Caco-2 (cell line): ENCODE data around the gene KCNK4. TPM values are rescaled to one million over a fixed set of nuclear protein-coding genes. Genes with fewer than 3 reads are reported as not detected.

Experiments
- BruUV-seq: library from RNA; stranded (reverse); fragments of 400-500 nt; replicated peaks from 2 replicates; lab custom pipeline; 2021; lab: Mats Ljungman, UMichigan
- CTCF ChIA-PET: fragments of 300-600 bp; sonication (Branson Sonifier 250); formaldehyde crosslinking; loops from one replicate; lab custom pipeline; 2022; ENCODE audit warnings: antibody characterized with exemption; lab: Charles Lee
- POLR2A ChIA-PET: fragments of 300-600 bp; sonication (Branson Sonifier 250); formaldehyde crosslinking; loops from one replicate; lab custom pipeline; 2022; ENCODE audit warnings: antibody characterized with exemption; lab: Charles Lee
- DNase-seq, 2 experiments: peaks; one replicate each; pipeline versions ENCODE4 v3.0.0 to v3.0.0-alpha.2; 2020 to 2022
- H3K27me3 ChIP-seq: replicated peaks from 2 replicates; pipeline ENCODE4 v1.6.0; 2011; ENCODE audit warnings: low read length; ENCODE audit not compliant: control insufficient read depth, insufficient read depth
- H3K36me3 ChIP-seq: 2 replicates; pipeline ENCODE4 v1.5.1; 2011; ENCODE audit warnings: low read length; ENCODE audit not compliant: control insufficient read depth, insufficient read depth
- H3K4me1 ChIP-seq: fragments of 250-450 bp; sonication (Bioruptor Pico); 2 replicates; pipeline ENCODE4 v1.5.1; 2020; ENCODE audit warnings: mild to moderate bottlenecking
- H3K4me3 ChIP-seq: 2 replicates; pipeline ENCODE4 v1.5.1; 2011; ENCODE audit warnings: low read depth, mild to moderate bottlenecking, control low read depth, low read length
- H3K9me3 ChIP-seq: fragments of 250-450 bp; sonication (Bioruptor Pico); 2 replicates; pipeline ENCODE4 v1.5.1; 2020; ENCODE audit warnings: mild to moderate bottlenecking, moderate library complexity
- H3K27ac Mint-ChIP-seq: one replicate; pipeline ENCODE4 v1.8.0; 2022; ENCODE audit warnings: mixed read lengths; ENCODE audit not compliant: unreplicated experiment
- H3K27me3 Mint-ChIP-seq: one replicate; pipeline ENCODE4 v1.8.0; 2022; ENCODE audit warnings: mixed read lengths; ENCODE audit not compliant: insufficient read depth, unreplicated experiment
- H3K36me3 Mint-ChIP-seq: one replicate; pipeline ENCODE4 v1.8.0; 2022; ENCODE audit warnings: mild to moderate bottlenecking, mixed read lengths; ENCODE audit not compliant: insufficient read depth, unreplicated experiment
- H3K4me1 Mint-ChIP-seq: one replicate; pipeline ENCODE4 v1.8.0; 2022; ENCODE audit warnings: low read depth, mixed read lengths; ENCODE audit not compliant: unreplicated experiment
- H3K4me3 Mint-ChIP-seq: one replicate; pipeline ENCODE4 v1.8.0; 2022; ENCODE audit warnings: mild to moderate bottlenecking, moderate library complexity, mixed read lengths; ENCODE audit not compliant: unreplicated experiment
- H3K9me3 Mint-ChIP-seq: one replicate; pipeline ENCODE4 v1.8.0; 2022; ENCODE audit warnings: mixed read lengths; ENCODE audit not compliant: unreplicated experiment
- intact Hi-C: fragments of 100-400 bp; cut with micrococcal nuclease; formaldehyde crosslinking; loops from one replicate; pipeline ENCODE4 v1.10.0; 2022; ENCODE audit not compliant: unreplicated experiment
- total RNA-seq: library from RNA; stranded (reverse); gene quantifications from 2 replicates; pipeline ENCODE4 v1.2.3, GENCODE V29; 2022
- TF ChIP-seq, protein P1 (sequence below), 2 experiments: fragments of 200-600 bp in 1 of 2; IDR thresholded peaks; 1 replicate in 1 of 2; 2 replicates in 1 of 2; pipeline versions ENCODE4 v1.5.1 to v1.8.0; 2011 to 2022; ENCODE audit warnings: antibody characterized with exemption in 1 of 2, control low read depth in 1 of 2, inconsistent platforms in 1 of 2, low read depth in 1 of 2, low read length in 1 of 2, mild to moderate bottlenecking in 1 of 2, moderate library complexity in 1 of 2; ENCODE audit not compliant: insufficient read depth in 1 of 2, severe bottlenecking in 1 of 2, unreplicated experiment in 1 of 2

Gene KCNK4
- total RNA-seq, 1 experiment from 2014 or later = not detected

- Mint-ChIP-seq H3K9me3 (no peaks in the 10 kb centered on the region), H3K36me3 (peaks cover 49% of the 10 kb centered on the region), H3K27ac (peak overlapping the region; percentile 96), H3K27me3 (no peaks in the 10 kb centered on the region), H3K4me1 (peaks cover 9% of the 10 kb centered on the region), H3K4me3 (peak overlapping the region; percentile 97)
- peak; percentile 97 to 98 for DNase-seq
- BruUV-seq = no TSS peak
- Histone ChIP-seq H3K4me1 (peaks cover 30% of the 10 kb centered on the region), H3K27me3 (no peaks in the 10 kb centered on the region), H3K4me3 (peak overlapping the region; percentile 65), H3K9me3 (no peaks in the 10 kb centered on the region), H3K36me3 (peaks cover 3% of the 10 kb centered on the region; the same call in 1 of the 2 replicates)
- ChIA-PET CTCF (interaction anchor here (0.6 to 5.8 kb wide), 7 partner anchors 12 to 54 kb away, joined by 3 to 61 read pairs (median 8); partner anchors contain the start of genes PLCB3, PRDX5 and TRMT112), POLR2A (interaction anchor here (0.6 to 3.5 kb wide), 8 partner anchors 11 to 1714 kb away, joined by 3 to 86 read pairs (median 5); partner anchors contain the start of genes PRDX5, SAC3D1, TRMT112 and TUT1)
- intact Hi-C loops = loop anchor here (1.0 to 2.0 kb wide), 4 partner anchors 11 to 65 kb away; partner anchors contain the start of genes BAD, FKBP2, GPR137 and TRMT112
- TF ChIP-seq, protein P1, sequence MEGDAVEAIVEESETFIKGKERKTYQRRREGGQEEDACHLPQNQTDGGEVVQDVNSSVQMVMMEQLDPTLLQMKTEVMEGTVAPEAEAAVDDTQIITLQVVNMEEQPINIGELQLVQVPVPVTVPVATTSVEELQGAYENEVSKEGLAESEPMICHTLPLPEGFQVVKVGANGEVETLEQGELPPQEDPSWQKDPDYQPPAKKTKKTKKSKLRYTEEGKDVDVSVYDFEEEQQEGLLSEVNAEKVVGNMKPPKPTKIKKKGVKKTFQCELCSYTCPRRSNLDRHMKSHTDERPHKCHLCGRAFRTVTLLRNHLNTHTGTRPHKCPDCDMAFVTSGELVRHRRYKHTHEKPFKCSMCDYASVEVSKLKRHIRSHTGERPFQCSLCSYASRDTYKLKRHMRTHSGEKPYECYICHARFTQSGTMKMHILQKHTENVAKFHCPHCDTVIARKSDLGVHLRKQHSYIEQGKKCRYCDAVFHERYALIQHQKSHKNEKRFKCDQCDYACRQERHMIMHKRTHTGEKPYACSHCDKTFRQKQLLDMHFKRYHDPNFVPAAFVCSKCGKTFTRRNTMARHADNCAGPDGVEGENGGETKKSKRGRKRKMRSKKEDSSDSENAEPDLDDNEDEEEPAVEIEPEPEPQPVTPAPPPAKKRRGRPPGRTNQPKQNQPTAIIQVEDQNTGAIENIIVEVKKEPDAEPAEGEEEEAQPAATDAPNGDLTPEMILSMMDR (IDR thresholded peaks at IDR 0.05; ENCODE audit: insufficient read depth in 1 of 2, low read depth in 1 of 2, low read length in 1 of 2, severe bottlenecking in 1 of 2, unreplicated experiment in 1 of 2) = peak in 1 of 2 experiments; percentile 66
Measured at GRCh38 chr11:64305691-64306562, 14.8 kb downstream of the KCNK4 start.

GRCh38 chr11:64306563-64306875 is 15.4 kb downstream of the KCNK4 start:
- CTCF ChIA-PET = interaction anchor here (0.8 to 2.2 kb wide), 2 partner anchors 11 to 49 kb away, joined by 3 to 7 read pairs; partner anchors contain the start of genes PRDX5 and TRMT112
- Mint-ChIP-seq H3K9me3 (no peaks in the 10 kb centered on the region), H3K27ac (peak overlapping the region; percentile 96), H3K27me3 (no peaks in the 10 kb centered on the region), H3K36me3 (peaks cover 55% of the 10 kb centered on the region), H3K4me1 (peaks cover 9% of the 10 kb centered on the region), H3K4me3 (peak overlapping the region; percentile 97)
- TF ChIP-seq, protein P1 (IDR thresholded peaks at IDR 0.05; ENCODE audit: insufficient read depth in 1 of 2, low read depth in 1 of 2, low read length in 1 of 2, severe bottlenecking in 1 of 2, unreplicated experiment in 1 of 2) = no peak
- no peak for DNase-seq
- H3K4me1 ChIP-seq = peaks cover 32% of the 10 kb centered on the region
- peak overlapping the region; percentile 65 for H3K4me3 ChIP-seq
- H3K36me3 ChIP-seq = peaks cover 3% of the 10 kb centered on the region; the same call in 1 of the 2 replicates
- no peaks in the 10 kb centered on the region for H3K27me3 ChIP-seq
- TSS peak; percentile 71 for BruUV-seq
- POLR2A ChIA-PET = interaction anchor here (3.5 kb wide), 1 partner anchor 11 kb away, joined by 86 read pairs; the partner anchor contains the start of genes PRDX5 and TRMT112
- no peaks in the 10 kb centered on the region for H3K9me3 ChIP-seq
- intact Hi-C loops = no loop called here
